Epithelial cell of proximal tubule (primary cell): Measurements from ENCODE around the gene SYNGR4. TPM values are rescaled to one million over a fixed set of nuclear protein-coding genes. Genes with fewer than 3 reads are reported as not detected.

Experiments
- DNase-seq: peaks from one replicate; pipeline ENCODE4 v3.0.0-alpha.2; 2011; ENCODE audit warnings: low read depth
- H3K4me3 ChIP-seq: 2 replicates; pipeline ENCODE4 v1.5.1; 2011; ENCODE audit warnings: low read depth, mild to moderate bottlenecking, low read length
- CTCF ChIP-seq: conservative IDR thresholded peaks from 2 replicates; pipeline ENCODE4 v1.5.1; 2012; ENCODE audit warnings: low read depth, mild to moderate bottlenecking, low read length
- total RNA-seq: library from RNA; depleted of rRNA; stranded (reverse); fragments of >200 nt; gene quantifications from 2 replicates; pipeline ENCODE4 v1.2.3, GENCODE V29; 2015

SYNGR4 gene
- total RNA-seq, 1 donor from 2014 or later = not detected

- no peak for DNase-seq
- H3K4me3 ChIP-seq = no peak overlapping the region
- TF ChIP-seq CTCF = no peak
These were observed 41.0 kb downstream of the SYNGR4 start for GRCh38 chr19:48405010-48405659.

GRCh38 chr19:48405850-48406249, 41.7 kb downstream of the SYNGR4 start:
- no peak for TF ChIP-seq CTCF
- no peak for DNase-seq
- H3K4me3 ChIP-seq = no peak overlapping the region

- no peak for TF ChIP-seq CTCF
- H3K4me3 ChIP-seq = peak overlapping the region; percentile 59
- no peak for DNase-seq
These were observed 49.9 kb downstream of the SYNGR4 start for GRCh38 chr19:48413879-48414587.

GRCh38 chr19:48415395-48415794, 51.2 kb downstream of the SYNGR4 start:
- peak; percentile 27 for DNase-seq
- peak overlapping the region; percentile 59 for H3K4me3 ChIP-seq
- no peak for TF ChIP-seq CTCF

GRCh38 chr19:48415806-48416221, 51.6 kb downstream of the SYNGR4 start:
- peak overlapping the region; percentile 58 for H3K4me3 ChIP-seq
- no peak for TF ChIP-seq CTCF
- no peak for DNase-seq

GRCh38 chr19:48417421-48417820, 53.3 kb downstream of the SYNGR4 start:
- DNase-seq = no peak
- no peak for TF ChIP-seq CTCF
- no peak overlapping the region for H3K4me3 ChIP-seq
